HG03521 (cell line): ENCODE data around the gene SHROOM4.

ENCODE experiments used
- ATAC-seq: cut with Tn5 transposase; IDR thresholded peaks from one replicate; pipeline ENCODE4 v1.9.1; 2021; ENCODE audit warnings: mild to moderate bottlenecking, moderate library complexity; ENCODE audit not compliant: unreplicated experiment

Gene SHROOM4

GRCh38 chrX:50813843-50814661 lies at the start of gene SHROOM4:
SHROOM4 (minus strand) TSS chrX:50814194; CDS start chrX:50814018, 176 bp downstream.
- no peak for ATAC-seq

- ATAC-seq = no peak
Observed at GRCh38 chrX:50863471-50863870, 49.5 kb upstream of the SHROOM4 start.

- ATAC-seq = no peak
Observed at GRCh38 chrX:50860518-50860917, 46.5 kb upstream of the SHROOM4 start.

GRCh38 chrX:50858548-50858947 lies 44.6 kb upstream of the SHROOM4 start:
- no peak for ATAC-seq

- no peak for ATAC-seq
Observed at GRCh38 chrX:50853399-50853798, 39.4 kb upstream of the SHROOM4 start.

- no peak for ATAC-seq
Observed at GRCh38 chrX:50852524-50852923, 38.5 kb upstream of the SHROOM4 start.

GRCh38 chrX:50842221-50842620 lies 28.2 kb upstream of the SHROOM4 start:
- ATAC-seq = no peak

- ATAC-seq = no peak
Observed at GRCh38 chrX:50839730-50840129, 25.7 kb upstream of the SHROOM4 start.

GRCh38 chrX:50838820-50839600 lies 25.0 kb upstream of the SHROOM4 start:
- ATAC-seq = no peak

- no peak for ATAC-seq
Observed at GRCh38 chrX:50827996-50828395, 14.0 kb upstream of the SHROOM4 start.

GRCh38 chrX:50825825-50826224 lies 11.8 kb upstream of the SHROOM4 start:
- ATAC-seq = no peak

- ATAC-seq = no peak
Observed at GRCh38 chrX:50818986-50819385, 5.0 kb upstream of the SHROOM4 start.

GRCh38 chrX:50815120-50815519 lies 1.1 kb upstream of the SHROOM4 start:
- ATAC-seq = no peak

GRCh38 chrX:50814701-50815100 lies 707 bp upstream of the SHROOM4 start:
- ATAC-seq = no peak

- ATAC-seq = no peak
Observed at GRCh38 chrX:50812995-50813842, 775 bp downstream of the SHROOM4 start.

GRCh38 chrX:50805276-50805675 lies 8.7 kb downstream of the SHROOM4 start:
- no peak for ATAC-seq

- no peak for ATAC-seq
Observed at GRCh38 chrX:50801135-50801534, 12.9 kb downstream of the SHROOM4 start.

- ATAC-seq = no peak
Observed at GRCh38 chrX:50799531-50799961, 14.4 kb downstream of the SHROOM4 start.

GRCh38 chrX:50798783-50799182 lies 15.2 kb downstream of the SHROOM4 start:
- no peak for ATAC-seq

- no peak for ATAC-seq
Observed at GRCh38 chrX:50787099-50787498, 26.9 kb downstream of the SHROOM4 start.

GRCh38 chrX:50780144-50780543 lies 33.9 kb downstream of the SHROOM4 start:
- no peak for ATAC-seq
